ENCODE measurements around the gene FGF14. TPM values are rescaled to one million over a fixed set of nuclear protein-coding genes. Genes with fewer than 3 reads are reported as not detected.
"Not testable (repeated sequence)": the region's sequence is repeated elsewhere in the genome, so short reads cannot be mapped to it uniquely, and the experiment has no call there.

FGF14 gene
- total and polyA plus RNA-seq, 4 donors: 19.3 to 59.7 (median 38.0) TPM

GRCh38 chr13:102117175-102117831, 284.5 kb downstream of the FGF14 start:
- Histone ChIP-seq H3K4me3 (ENCODE audit: low read depth, low read length) (no peak overlapping the region), H3K27me3 (ENCODE audit: control insufficient read depth, insufficient read depth, low read length) (no peaks in the 10 kb centered on the region), H3K36me3 (ENCODE audit: control insufficient read depth, insufficient read depth, low read length) (no peaks in the 10 kb centered on the region), H3K9me3 (ENCODE audit: control insufficient read depth, insufficient read depth, low read length) (no peaks in the 10 kb centered on the region), H3K27ac (ENCODE audit: low read depth, low read length) (no peak overlapping the region), H3K4me1 (ENCODE audit: control insufficient read depth, insufficient read depth, low read length) (no peaks in the 10 kb centered on the region)
- no peak for DNase-seq (ENCODE audit: low read depth in 4 of 6, low spot score in 6 of 6)
- 65% methylated on average over 4 of the region's 7 CpGs for WGBS (ENCODE audit: insufficient coverage)

- H3K9me3 ChIP-seq (ENCODE audit: control insufficient read depth, insufficient read depth, low read length): no peaks in the 10 kb centered on the region
- no peak for DNase-seq (ENCODE audit: low read depth in 4 of 6, low spot score in 6 of 6)
- no peak overlapping the region for H3K4me3 ChIP-seq (ENCODE audit: low read depth, low read length)
- 97% methylated on average over 2 of the region's 3 CpGs for WGBS (ENCODE audit: insufficient coverage)
- no peaks in the 10 kb centered on the region for H3K27me3 ChIP-seq (ENCODE audit: control insufficient read depth, insufficient read depth, low read length)
- no peaks in the 10 kb centered on the region for H3K36me3 ChIP-seq (ENCODE audit: control insufficient read depth, insufficient read depth, low read length)
- H3K27ac ChIP-seq (ENCODE audit: low read depth, low read length): no peak overlapping the region
- no peaks in the 10 kb centered on the region for H3K4me1 ChIP-seq (ENCODE audit: control insufficient read depth, insufficient read depth, low read length)
Measured at GRCh38 chr13:102103469-102103868, 298.4 kb downstream of the FGF14 start.

- no peaks in the 10 kb centered on the region for H3K36me3 ChIP-seq (ENCODE audit: control insufficient read depth, insufficient read depth, low read length)
- peaks cover 3% of the 10 kb centered on the region for H3K4me1 ChIP-seq (ENCODE audit: control insufficient read depth, insufficient read depth, low read length)
- no peak overlapping the region for H3K4me3 ChIP-seq (ENCODE audit: low read depth, low read length)
- no peaks in the 10 kb centered on the region for H3K9me3 ChIP-seq (ENCODE audit: control insufficient read depth, insufficient read depth, low read length)
- no peak for DNase-seq (ENCODE audit: low read depth in 4 of 6, low spot score in 6 of 6)
- no peak overlapping the region for H3K27ac ChIP-seq (ENCODE audit: low read depth, low read length)
- 100% methylated on average over 2 of the region's 3 CpGs for WGBS (ENCODE audit: insufficient coverage)
- no peaks in the 10 kb centered on the region for H3K27me3 ChIP-seq (ENCODE audit: control insufficient read depth, insufficient read depth, low read length)
Measured at GRCh38 chr13:102100234-102100633, 301.6 kb downstream of the FGF14 start.

- DNase-seq (ENCODE audit: low read depth in 4 of 6, low spot score in 6 of 6): peak in 1 of 6 donors; percentile 56
- no peaks in the 10 kb centered on the region for H3K27me3 ChIP-seq (ENCODE audit: control insufficient read depth, insufficient read depth, low read length)
- no peak overlapping the region for H3K27ac ChIP-seq (ENCODE audit: low read depth, low read length)
- peaks cover 2% of the 10 kb centered on the region for H3K9me3 ChIP-seq (ENCODE audit: control insufficient read depth, insufficient read depth, low read length)
- WGBS (ENCODE audit: insufficient coverage): 25% methylated on average over 4 of the region's 5 CpGs
- no peaks in the 10 kb centered on the region for H3K36me3 ChIP-seq (ENCODE audit: control insufficient read depth, insufficient read depth, low read length)
- no peak overlapping the region for H3K4me3 ChIP-seq (ENCODE audit: low read depth, low read length)
- peaks cover 3% of the 10 kb centered on the region for H3K4me1 ChIP-seq (ENCODE audit: control insufficient read depth, insufficient read depth, low read length)
Measured at GRCh38 chr13:102097708-102098107, 304.1 kb downstream of the FGF14 start.

GRCh38 chr13:102093288-102093687, 308.6 kb downstream of the FGF14 start:
- H3K4me3 ChIP-seq (ENCODE audit: low read depth, low read length); H3K4me1 ChIP-seq (ENCODE audit: control insufficient read depth, insufficient read depth, low read length); H3K27ac ChIP-seq (ENCODE audit: low read depth, low read length); H3K27me3 ChIP-seq (ENCODE audit: control insufficient read depth, insufficient read depth, low read length); H3K9me3 ChIP-seq (ENCODE audit: control insufficient read depth, insufficient read depth, low read length); DNase-seq (ENCODE audit: low read depth in 4 of 6, low spot score in 6 of 6); H3K36me3 ChIP-seq (ENCODE audit: control insufficient read depth, insufficient read depth, low read length): not testable (repeated sequence)

GRCh38 chr13:102091231-102091630, 310.6 kb downstream of the FGF14 start:
- peak in 1 of 6 donors; percentile 3 for DNase-seq (ENCODE audit: low read depth in 4 of 6, low spot score in 6 of 6)
- no peak overlapping the region for H3K4me3 ChIP-seq (ENCODE audit: low read depth, low read length)

GRCh38 chr13:102090532-102090931, 311.3 kb downstream of the FGF14 start:
- Histone ChIP-seq H3K4me3 (ENCODE audit: low read depth, low read length) (no peak overlapping the region), H3K4me1 (ENCODE audit: control insufficient read depth, insufficient read depth, low read length) (no peaks in the 10 kb centered on the region), H3K27ac (ENCODE audit: low read depth, low read length) (no peak overlapping the region), H3K27me3 (ENCODE audit: control insufficient read depth, insufficient read depth, low read length) (no peaks in the 10 kb centered on the region), H3K36me3 (ENCODE audit: control insufficient read depth, insufficient read depth, low read length) (no peaks in the 10 kb centered on the region), H3K9me3 (ENCODE audit: control insufficient read depth, insufficient read depth, low read length) (peaks cover 2% of the 10 kb centered on the region)
- peak in 2 of 6 donors; percentile 5 to 14 for DNase-seq (ENCODE audit: low read depth in 4 of 6, low spot score in 6 of 6)
- 89% methylated on average over 6 of the region's 8 CpGs for WGBS (ENCODE audit: insufficient coverage)

More at GRCh38 chr13:102091231-102091630, 310.6 kb downstream of the FGF14 start:
- Histone ChIP-seq H3K27me3 (ENCODE audit: control insufficient read depth, insufficient read depth, low read length) (no peaks in the 10 kb centered on the region), H3K9me3 (ENCODE audit: control insufficient read depth, insufficient read depth, low read length) (peaks cover 2% of the 10 kb centered on the region), H3K27ac (ENCODE audit: low read depth, low read length) (no peak overlapping the region), H3K36me3 (ENCODE audit: control insufficient read depth, insufficient read depth, low read length) (no peaks in the 10 kb centered on the region), H3K4me1 (ENCODE audit: control insufficient read depth, insufficient read depth, low read length) (no peaks in the 10 kb centered on the region)
- WGBS (ENCODE audit: insufficient coverage): 57% methylated on average over 3 of the region's 3 CpGs

- no peaks in the 10 kb centered on the region for H3K36me3 ChIP-seq (ENCODE audit: control insufficient read depth, insufficient read depth, low read length)
- no peak overlapping the region for H3K4me3 ChIP-seq (ENCODE audit: low read depth, low read length)
- no peak for DNase-seq (ENCODE audit: low read depth in 4 of 6, low spot score in 6 of 6)
- H3K9me3 ChIP-seq (ENCODE audit: control insufficient read depth, insufficient read depth, low read length): peaks cover 2% of the 10 kb centered on the region
- H3K4me1 ChIP-seq (ENCODE audit: control insufficient read depth, insufficient read depth, low read length): no peaks in the 10 kb centered on the region
- H3K27me3 ChIP-seq (ENCODE audit: control insufficient read depth, insufficient read depth, low read length): no peaks in the 10 kb centered on the region
- H3K27ac ChIP-seq (ENCODE audit: low read depth, low read length): no peak overlapping the region
Measured at GRCh38 chr13:102089722-102090121, 312.1 kb downstream of the FGF14 start.

- no CpG with 5 or more reads among the region's 2 CpGs for WGBS (ENCODE audit: insufficient coverage)
- Histone ChIP-seq H3K4me3 (ENCODE audit: low read depth, low read length) (no peak overlapping the region), H3K36me3 (ENCODE audit: control insufficient read depth, insufficient read depth, low read length) (no peaks in the 10 kb centered on the region), H3K27ac (ENCODE audit: low read depth, low read length) (no peak overlapping the region), H3K27me3 (ENCODE audit: control insufficient read depth, insufficient read depth, low read length) (no peaks in the 10 kb centered on the region), H3K4me1 (ENCODE audit: control insufficient read depth, insufficient read depth, low read length) (no peaks in the 10 kb centered on the region), H3K9me3 (ENCODE audit: control insufficient read depth, insufficient read depth, low read length) (no peaks in the 10 kb centered on the region)
- DNase-seq (ENCODE audit: low read depth in 4 of 6, low spot score in 6 of 6): peak in 2 of 6 donors; percentile 8 to 55
Measured at GRCh38 chr13:102089177-102089576, 312.7 kb downstream of the FGF14 start.

GRCh38 chr13:102073251-102073650, 328.6 kb downstream of the FGF14 start:
- no peaks in the 10 kb centered on the region for H3K27me3 ChIP-seq (ENCODE audit: control insufficient read depth, insufficient read depth, low read length)
- H3K27ac ChIP-seq (ENCODE audit: low read depth, low read length): no peak overlapping the region
- peak in 1 of 6 donors; percentile 28 for DNase-seq (ENCODE audit: low read depth in 4 of 6, low spot score in 6 of 6)
- H3K4me1 ChIP-seq (ENCODE audit: control insufficient read depth, insufficient read depth, low read length): no peaks in the 10 kb centered on the region
- H3K36me3 ChIP-seq (ENCODE audit: control insufficient read depth, insufficient read depth, low read length): no peaks in the 10 kb centered on the region
- no CpG with 5 or more reads among the region's 1 CpG for WGBS (ENCODE audit: insufficient coverage)
- H3K9me3 ChIP-seq (ENCODE audit: control insufficient read depth, insufficient read depth, low read length): no peaks in the 10 kb centered on the region
- H3K4me3 ChIP-seq (ENCODE audit: low read depth, low read length): no peak overlapping the region

All from spinal cord (tissue), 10 donors.